ENCODE results near the gene NLN. TPM values are rescaled to one million over a fixed set of nuclear protein-coding genes. Genes with fewer than 3 reads are reported as not detected.

NLN gene
- total and polyA plus RNA-seq, 2 donors from 2014 or later: 6.2 to 25.0 TPM

DNA sequence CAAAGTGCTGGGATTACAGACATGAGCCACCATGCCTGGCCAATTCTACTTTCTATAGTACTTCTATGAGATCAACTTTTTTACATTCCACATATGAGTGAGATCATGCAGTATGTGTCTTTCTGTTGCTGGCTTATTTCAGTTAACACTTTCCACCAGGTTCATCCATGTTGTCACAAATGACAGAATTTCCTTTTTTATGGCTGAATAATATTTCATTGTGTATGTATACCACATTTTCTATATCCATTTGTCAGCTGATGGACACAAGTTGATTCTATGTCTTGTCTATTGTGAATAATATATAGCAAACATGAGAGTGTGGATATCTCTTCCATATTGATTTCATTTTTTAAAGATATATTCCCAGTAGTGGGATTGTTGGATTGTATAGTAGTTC lies 17.2 kb downstream of the NLN start:
- Histone ChIP-seq H3K36me3 (ENCODE audit: control insufficient read depth in 2 of 3, insufficient read depth in 3 of 3, low read length in 3 of 3) (no peaks in the 10 kb centered on the region), H3K27ac (ENCODE audit: low read depth in 2 of 2, low read length in 2 of 2) (no peak overlapping the region), H3K4me3 (ENCODE audit: low read length in 3 of 3) (no peak overlapping the region), H3K9me3 (ENCODE audit: control insufficient read depth in 2 of 3, insufficient read depth in 1 of 3, low read length in 3 of 3) (no peaks in the 10 kb centered on the region), H3K27me3 (ENCODE audit: control insufficient read depth, insufficient read depth, low read length) (no peaks in the 10 kb centered on the region), H3K4me1 (ENCODE audit: control insufficient read depth in 2 of 3, insufficient read depth in 2 of 3, low read depth in 1 of 3, low read length in 3 of 3) (no peaks in the 10 kb centered on the region), H3K9ac (ENCODE audit: low read length in 3 of 3) (no peak overlapping the region)
- TF ChIP-seq, protein P1, sequence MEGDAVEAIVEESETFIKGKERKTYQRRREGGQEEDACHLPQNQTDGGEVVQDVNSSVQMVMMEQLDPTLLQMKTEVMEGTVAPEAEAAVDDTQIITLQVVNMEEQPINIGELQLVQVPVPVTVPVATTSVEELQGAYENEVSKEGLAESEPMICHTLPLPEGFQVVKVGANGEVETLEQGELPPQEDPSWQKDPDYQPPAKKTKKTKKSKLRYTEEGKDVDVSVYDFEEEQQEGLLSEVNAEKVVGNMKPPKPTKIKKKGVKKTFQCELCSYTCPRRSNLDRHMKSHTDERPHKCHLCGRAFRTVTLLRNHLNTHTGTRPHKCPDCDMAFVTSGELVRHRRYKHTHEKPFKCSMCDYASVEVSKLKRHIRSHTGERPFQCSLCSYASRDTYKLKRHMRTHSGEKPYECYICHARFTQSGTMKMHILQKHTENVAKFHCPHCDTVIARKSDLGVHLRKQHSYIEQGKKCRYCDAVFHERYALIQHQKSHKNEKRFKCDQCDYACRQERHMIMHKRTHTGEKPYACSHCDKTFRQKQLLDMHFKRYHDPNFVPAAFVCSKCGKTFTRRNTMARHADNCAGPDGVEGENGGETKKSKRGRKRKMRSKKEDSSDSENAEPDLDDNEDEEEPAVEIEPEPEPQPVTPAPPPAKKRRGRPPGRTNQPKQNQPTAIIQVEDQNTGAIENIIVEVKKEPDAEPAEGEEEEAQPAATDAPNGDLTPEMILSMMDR (IDR thresholded peaks at IDR 0.05; ENCODE audit: borderline replicate concordance, extremely low read depth, insufficient read depth): no peak
- intact Hi-C loops (cut with DNase I): no loop called here
- FAIRE-seq (no peak), DNase-seq (no peak)

DNA sequence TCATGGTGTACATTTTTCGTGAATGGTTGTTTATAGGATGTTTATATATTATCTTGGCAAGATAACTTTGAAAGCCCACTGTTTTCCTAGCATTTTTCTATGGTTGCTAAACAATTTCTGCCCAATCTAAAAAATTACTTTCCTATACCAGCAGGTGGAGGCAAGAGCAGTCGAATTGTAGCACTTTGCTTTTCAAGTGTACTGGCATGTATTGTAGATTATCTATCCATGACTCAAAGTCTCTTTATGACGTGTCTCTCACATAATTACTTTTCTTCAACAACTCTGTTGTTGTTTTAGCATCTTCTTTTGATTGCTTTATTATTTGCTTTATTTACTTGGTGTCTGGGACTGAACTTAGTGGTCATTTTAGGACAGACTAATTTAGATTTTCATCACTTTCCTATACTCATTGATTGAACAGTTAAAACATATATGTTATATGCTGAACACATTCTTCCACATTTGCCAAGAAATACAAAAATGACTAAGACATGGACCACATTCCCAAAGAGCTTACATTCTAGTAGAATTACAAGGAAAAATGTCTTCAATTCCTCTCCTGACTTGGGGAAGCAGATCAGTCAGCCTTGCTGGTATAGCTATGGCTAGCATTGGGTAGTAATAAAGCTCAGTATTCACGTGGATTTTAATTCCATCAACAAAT lies 20.7 kb downstream of the NLN start:
- Histone ChIP-seq H3K9ac (ENCODE audit: low read length in 3 of 3) (no peak overlapping the region), H3K4me3 (ENCODE audit: low read length in 3 of 3) (no peak overlapping the region), H3K27ac (ENCODE audit: low read depth in 2 of 2, low read length in 2 of 2) (no peak overlapping the region), H3K4me1 (ENCODE audit: control insufficient read depth in 2 of 3, insufficient read depth in 2 of 3, low read depth in 1 of 3, low read length in 3 of 3) (no peaks in the 10 kb centered on the region), H3K36me3 (ENCODE audit: control insufficient read depth in 2 of 3, insufficient read depth in 3 of 3, low read length in 3 of 3) (no peaks in the 10 kb centered on the region), H3K27me3 (ENCODE audit: control insufficient read depth, insufficient read depth, low read length) (no peaks in the 10 kb centered on the region), H3K9me3 (ENCODE audit: control insufficient read depth in 2 of 3, insufficient read depth in 1 of 3, low read length in 3 of 3) (no peaks in the 10 kb centered on the region)
- DNase-seq (peak in 2 of 5 donors; percentile 35 to 65), FAIRE-seq (no peak)
- TF ChIP-seq, protein P1 (IDR thresholded peaks at IDR 0.05; ENCODE audit: borderline replicate concordance, extremely low read depth, insufficient read depth): peak; percentile 49
- intact Hi-C loops (cut with DNase I): no loop called here

DNA sequence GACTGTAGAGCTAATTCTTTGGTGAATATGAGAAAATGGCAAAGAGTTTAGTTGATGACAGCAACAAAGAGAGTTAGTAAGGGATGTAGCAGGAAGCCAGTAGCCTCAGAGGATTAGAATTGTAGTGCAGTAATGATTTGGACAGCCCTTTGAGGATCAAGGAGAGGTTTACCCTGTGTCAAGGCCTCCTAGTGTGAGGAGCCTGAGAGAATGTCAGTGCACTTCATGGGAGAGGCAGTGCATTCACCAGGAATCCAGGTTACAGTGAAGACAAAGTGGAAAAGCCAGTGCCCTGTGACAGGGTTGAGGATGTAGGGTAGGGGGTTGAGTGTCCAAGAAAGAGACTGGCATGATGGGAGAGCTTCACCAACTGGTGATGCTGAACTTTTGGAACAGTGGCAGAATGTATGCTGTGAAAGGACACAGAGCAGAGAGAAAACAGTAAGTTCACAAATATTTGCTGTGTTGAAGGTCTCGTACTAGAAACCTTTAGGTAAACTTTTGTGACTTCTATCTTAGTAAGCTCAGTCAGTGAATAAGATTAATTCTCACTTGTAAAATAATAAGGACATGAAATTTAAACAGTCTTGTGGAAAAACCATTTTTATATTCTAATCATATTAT lies 27.3 kb downstream of the NLN start:
- Histone ChIP-seq H3K9me3 (ENCODE audit: control insufficient read depth in 2 of 3, insufficient read depth in 1 of 3, low read length in 3 of 3) (no peaks in the 10 kb centered on the region), H3K27me3 (ENCODE audit: control insufficient read depth, insufficient read depth, low read length) (no peaks in the 10 kb centered on the region), H3K4me3 (ENCODE audit: low read length in 3 of 3) (no peak overlapping the region), H3K9ac (ENCODE audit: low read length in 3 of 3) (no peak overlapping the region), H3K4me1 (ENCODE audit: control insufficient read depth in 2 of 3, insufficient read depth in 2 of 3, low read depth in 1 of 3, low read length in 3 of 3) (no peaks in the 10 kb centered on the region), H3K36me3 (ENCODE audit: control insufficient read depth in 2 of 3, insufficient read depth in 3 of 3, low read length in 3 of 3) (no peaks in the 10 kb centered on the region), H3K27ac (ENCODE audit: low read depth in 2 of 2, low read length in 2 of 2) (no peak overlapping the region)
- TF ChIP-seq, protein P1 (IDR thresholded peaks at IDR 0.05; ENCODE audit: borderline replicate concordance, extremely low read depth, insufficient read depth): no peak
- no peak for FAIRE-seq
- intact Hi-C loops (cut with DNase I): no loop called here
- no peak for DNase-seq

Data from kidney (tissue), 14 donors.